MM.1S (cell line): ENCODE measurements around the gene DPYSL5.

ENCODE experiments used
- EZH2 ChIP-seq: fragments of 300-600 bp; sonication (generic); optimal IDR thresholded peaks from 2 replicates; pipeline ENCODE3; 2017; ENCODE audit warnings: low read depth, mild to moderate bottlenecking, antibody characterized with exemption, low read length, mixed read lengths
- EZH2phosphoT487 ChIP-seq: fragments of 300-600 bp; sonication (generic); IDR thresholded peaks from 2 replicates; pipeline ENCODE4 v1.6.1; 2018; ENCODE audit warnings: antibody characterized with exemption, low read length
- TF ChIP-seq, protein P1 (sequence below): fragments of 300-600 bp; sonication (generic); IDR thresholded peaks from 2 replicates; pipeline ENCODE4 v1.5.1; 2016; ENCODE audit warnings: antibody characterized with exemption, low read length, mixed read lengths

DNA sequence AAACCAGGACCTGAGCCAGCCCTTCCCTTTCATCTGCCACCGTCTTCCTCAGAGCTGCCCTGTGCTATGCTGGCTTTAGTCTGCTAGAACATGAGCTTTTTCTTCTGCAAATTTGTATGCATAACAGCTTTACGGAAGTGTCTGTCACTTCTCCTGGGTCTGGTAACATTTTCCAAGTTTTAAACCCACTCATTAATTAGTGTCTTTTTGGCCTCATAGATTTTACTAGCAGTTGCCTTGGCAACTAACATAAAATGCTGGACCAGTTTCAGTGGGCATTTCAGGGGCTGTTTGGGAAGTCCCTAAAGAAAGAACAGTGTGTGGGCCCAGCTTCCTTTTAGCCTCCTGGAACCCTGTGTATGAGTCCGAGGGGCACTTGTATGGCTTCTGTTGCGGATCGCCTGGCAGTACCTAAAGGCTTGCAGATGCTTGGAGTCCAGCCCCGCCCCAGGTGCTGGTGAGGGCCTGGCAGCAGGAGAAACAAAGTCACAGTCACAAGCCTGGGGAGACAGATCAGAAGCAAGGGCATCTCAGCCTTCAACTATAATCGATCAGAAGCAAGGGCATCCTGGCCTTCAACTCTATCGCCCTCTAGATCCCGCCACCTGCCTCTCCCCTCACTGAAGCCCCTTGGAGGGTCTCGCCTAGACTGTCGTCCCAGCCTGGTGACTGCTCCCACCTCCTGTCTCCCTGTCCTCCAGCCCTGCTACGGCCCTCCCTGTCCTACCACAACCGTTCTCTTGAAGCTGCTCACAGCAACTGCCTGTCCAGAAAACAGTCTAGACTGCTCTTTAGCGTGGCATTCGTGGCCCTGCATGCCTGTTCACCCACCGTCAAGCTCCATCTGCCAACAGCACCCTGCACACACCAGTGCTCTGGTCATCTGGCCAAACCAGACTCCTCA is 85.8 kb downstream of the DPYSL5 start:
- TF ChIP-seq, protein P1, sequence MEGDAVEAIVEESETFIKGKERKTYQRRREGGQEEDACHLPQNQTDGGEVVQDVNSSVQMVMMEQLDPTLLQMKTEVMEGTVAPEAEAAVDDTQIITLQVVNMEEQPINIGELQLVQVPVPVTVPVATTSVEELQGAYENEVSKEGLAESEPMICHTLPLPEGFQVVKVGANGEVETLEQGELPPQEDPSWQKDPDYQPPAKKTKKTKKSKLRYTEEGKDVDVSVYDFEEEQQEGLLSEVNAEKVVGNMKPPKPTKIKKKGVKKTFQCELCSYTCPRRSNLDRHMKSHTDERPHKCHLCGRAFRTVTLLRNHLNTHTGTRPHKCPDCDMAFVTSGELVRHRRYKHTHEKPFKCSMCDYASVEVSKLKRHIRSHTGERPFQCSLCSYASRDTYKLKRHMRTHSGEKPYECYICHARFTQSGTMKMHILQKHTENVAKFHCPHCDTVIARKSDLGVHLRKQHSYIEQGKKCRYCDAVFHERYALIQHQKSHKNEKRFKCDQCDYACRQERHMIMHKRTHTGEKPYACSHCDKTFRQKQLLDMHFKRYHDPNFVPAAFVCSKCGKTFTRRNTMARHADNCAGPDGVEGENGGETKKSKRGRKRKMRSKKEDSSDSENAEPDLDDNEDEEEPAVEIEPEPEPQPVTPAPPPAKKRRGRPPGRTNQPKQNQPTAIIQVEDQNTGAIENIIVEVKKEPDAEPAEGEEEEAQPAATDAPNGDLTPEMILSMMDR = no peak
- TF ChIP-seq EZH2phosphoT487 (no peak), EZH2 (no peak)
